ENCODE measurements around the gene EMC7.

Gene EMC7

DNA sequence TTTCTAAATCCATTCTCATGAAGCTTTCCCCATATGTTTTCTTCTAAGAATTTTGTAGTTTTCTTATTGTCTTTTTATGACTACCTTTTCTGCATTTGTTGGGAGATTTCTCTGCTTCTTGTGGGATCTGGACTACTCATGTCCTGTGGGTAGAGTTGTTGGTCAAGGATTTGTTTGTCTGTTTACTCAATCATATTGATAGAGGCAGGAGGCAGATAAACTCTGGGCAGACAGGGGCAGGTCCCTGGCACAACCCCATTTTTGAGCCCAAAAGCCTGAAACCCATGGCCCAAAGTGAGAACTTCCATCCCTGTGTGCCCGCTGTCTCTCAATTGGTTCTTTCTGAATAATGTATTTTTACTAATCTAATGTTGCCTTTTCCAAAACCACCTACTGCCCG, 12.6 kb upstream of the EMC7 start:
- no peak overlapping the region for H3K4me3 ChIP-seq (ENCODE audit: low read length)
- DNase-seq (ENCODE audit: low read depth), result no peak
- TF ChIP-seq, protein P1, sequence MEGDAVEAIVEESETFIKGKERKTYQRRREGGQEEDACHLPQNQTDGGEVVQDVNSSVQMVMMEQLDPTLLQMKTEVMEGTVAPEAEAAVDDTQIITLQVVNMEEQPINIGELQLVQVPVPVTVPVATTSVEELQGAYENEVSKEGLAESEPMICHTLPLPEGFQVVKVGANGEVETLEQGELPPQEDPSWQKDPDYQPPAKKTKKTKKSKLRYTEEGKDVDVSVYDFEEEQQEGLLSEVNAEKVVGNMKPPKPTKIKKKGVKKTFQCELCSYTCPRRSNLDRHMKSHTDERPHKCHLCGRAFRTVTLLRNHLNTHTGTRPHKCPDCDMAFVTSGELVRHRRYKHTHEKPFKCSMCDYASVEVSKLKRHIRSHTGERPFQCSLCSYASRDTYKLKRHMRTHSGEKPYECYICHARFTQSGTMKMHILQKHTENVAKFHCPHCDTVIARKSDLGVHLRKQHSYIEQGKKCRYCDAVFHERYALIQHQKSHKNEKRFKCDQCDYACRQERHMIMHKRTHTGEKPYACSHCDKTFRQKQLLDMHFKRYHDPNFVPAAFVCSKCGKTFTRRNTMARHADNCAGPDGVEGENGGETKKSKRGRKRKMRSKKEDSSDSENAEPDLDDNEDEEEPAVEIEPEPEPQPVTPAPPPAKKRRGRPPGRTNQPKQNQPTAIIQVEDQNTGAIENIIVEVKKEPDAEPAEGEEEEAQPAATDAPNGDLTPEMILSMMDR (conservative IDR thresholded peaks at IDR 0.05; ENCODE audit: low read depth, low read length), result no peak

DNA sequence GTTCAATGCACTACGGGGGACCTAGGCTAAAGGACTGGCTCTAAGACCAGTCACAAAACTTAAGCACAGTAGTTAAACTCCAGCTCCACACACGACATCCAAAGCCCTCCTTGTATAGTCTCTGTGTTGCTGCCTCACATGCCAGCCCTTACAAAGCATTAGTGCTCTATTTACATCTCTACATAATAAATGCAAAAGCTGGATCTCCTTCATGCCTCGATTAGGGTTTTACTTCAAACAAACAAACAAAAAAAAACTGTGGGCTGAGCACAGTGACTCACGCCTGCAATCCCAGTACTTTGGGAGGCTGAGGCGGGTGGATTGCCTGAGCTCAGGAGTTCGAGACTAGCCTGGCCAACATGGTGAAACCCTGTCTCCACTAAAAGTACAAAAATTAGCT, 9.8 kb upstream of the EMC7 start:
- H3K4me3 ChIP-seq (ENCODE audit: low read length), result no peak overlapping the region
- DNase-seq (ENCODE audit: low read depth), result no peak
- TF ChIP-seq, protein P1 (conservative IDR thresholded peaks at IDR 0.05; ENCODE audit: low read depth, low read length), result no peak

DNA sequence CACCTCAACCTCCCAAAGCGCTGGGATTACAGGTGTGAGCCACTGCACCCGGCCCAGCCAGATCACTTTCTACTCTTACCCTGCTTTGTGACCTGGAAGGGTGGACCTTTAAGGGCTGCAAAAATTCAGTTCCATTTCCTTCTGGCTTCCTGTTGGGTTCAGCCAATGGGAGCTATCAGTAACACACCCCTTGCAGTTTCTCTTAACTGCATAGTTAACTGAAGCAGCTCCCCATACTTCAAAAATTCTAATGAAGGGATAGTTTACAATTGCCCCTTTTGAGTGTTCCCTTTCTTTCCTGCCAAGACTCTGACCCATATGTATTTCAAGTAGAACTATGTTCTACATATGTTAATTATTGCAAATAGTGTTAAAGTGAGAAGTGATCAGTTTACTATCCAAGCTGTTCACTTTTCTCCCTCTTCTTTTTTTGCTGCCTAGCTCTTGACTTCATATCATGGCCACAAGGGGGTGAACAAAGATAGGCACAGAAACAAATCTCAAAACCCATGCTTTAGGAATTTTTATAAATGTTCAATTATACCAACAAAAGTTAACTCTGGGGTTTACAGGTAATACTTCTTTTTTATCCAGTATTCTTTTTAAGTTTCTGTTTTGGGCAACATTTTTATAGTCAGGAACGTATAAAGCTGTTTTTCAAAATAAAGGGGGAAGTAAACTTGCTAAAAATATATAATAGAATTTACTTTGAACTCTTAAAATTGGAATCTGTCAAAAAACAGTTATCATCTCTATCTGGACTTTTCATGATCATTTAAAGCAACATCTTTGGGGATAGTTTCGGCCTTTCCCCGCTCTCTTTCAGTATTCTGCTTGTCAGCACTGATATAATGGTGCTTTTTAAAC, 8.4 kb upstream of the EMC7 start:
- TF ChIP-seq, protein P1 (conservative IDR thresholded peaks at IDR 0.05; ENCODE audit: low read depth, low read length), result peak; percentile 79
- DNase-seq (ENCODE audit: low read depth), result no peak
- no peak overlapping the region for H3K4me3 ChIP-seq (ENCODE audit: low read length)

DNA sequence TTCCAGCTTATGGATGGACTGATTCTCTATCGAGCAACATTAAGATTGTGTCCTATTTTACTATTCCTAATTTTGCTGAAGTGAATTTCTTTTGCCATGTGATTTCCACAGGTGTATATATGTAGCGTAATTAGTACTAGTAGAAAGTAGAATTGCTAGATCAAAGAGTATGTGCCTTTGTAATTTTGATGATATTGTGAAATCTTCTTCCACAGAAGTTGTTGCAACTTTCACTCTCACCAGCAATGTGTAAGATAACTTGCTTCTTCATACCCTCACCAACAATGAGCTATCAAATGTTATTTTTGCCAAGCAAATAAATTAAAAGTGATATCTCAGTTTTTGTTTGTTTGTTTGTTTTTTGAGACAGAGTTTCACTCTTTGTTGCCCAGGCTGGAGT, 5.7 kb upstream of the EMC7 start:
- DNase-seq (ENCODE audit: low read depth), result no peak
- H3K4me3 ChIP-seq (ENCODE audit: low read length), result no peak overlapping the region
- TF ChIP-seq, protein P1 (conservative IDR thresholded peaks at IDR 0.05; ENCODE audit: low read depth, low read length), result no peak

DNA sequence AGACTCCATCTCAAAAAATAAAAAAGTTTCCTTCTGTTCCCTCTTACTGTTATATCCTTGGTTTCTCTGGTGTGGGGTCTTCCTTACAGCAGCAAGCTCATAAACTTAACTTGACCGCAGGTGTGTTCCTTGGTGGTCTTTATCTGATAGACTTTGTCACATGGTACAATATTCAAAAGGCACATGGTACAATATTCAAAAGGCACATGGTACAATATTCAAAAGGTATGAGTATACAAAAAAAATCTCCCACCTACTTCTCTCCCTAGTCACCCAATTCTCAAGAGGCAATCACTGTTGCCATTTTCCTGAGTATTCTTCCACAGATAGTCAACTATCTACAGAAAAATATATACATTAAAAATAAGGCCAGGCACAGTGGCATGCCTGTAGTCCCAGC, 4.8 kb upstream of the EMC7 start:
- H3K4me3 ChIP-seq (ENCODE audit: low read length), result no peak overlapping the region
- TF ChIP-seq, protein P1 (conservative IDR thresholded peaks at IDR 0.05; ENCODE audit: low read depth, low read length), result no peak
- DNase-seq (ENCODE audit: low read depth), result no peak

DNA sequence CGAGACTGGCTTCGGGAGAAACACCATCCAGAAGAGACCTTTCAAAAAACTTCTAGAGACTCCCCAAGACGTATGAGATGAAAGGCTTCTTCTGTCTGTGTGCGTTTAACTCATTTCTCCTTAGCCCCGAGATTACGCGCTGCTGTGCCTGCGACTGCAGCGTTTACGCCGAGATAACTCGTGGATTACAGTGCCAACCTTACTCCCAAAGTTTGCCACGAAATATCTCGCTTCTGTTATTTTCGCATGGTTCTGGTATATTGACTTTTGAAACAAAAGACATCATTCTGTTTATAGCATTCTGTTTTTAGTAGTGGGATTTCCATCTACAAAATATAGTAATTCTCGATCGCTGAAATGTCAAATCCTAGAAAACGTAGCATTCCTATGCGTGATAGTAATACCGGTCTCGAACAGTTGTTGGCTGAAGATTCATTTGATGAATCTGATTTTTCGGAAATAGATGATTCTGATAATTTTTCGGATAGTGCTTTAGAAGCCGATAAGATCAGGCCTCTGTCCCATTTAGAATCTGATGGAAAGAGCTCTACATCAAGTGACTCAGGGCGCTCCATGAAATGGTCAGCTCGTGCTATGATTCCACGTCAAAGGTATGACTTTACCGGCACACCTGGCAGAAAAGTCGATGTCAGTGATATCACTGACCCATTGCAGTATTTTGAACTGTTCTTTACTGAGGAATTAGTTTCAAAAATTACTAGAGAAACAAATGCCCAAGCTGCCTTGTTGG, 688 bp upstream of the EMC7 start:
- peak overlapping the region; percentile 99 for H3K4me3 ChIP-seq (ENCODE audit: low read length)
- no peak for DNase-seq (ENCODE audit: low read depth)
- TF ChIP-seq, protein P1 (conservative IDR thresholded peaks at IDR 0.05; ENCODE audit: low read depth, low read length), result no peak
